ENCODE results near the gene SORCS1. TPM values are rescaled to one million over a fixed set of nuclear protein-coding genes. Genes with fewer than 3 reads are reported as not detected.

The SORCS1 gene
- total and polyA plus RNA-seq, 2 of the 8 experiments (the other 6 are each of a cell fraction or from before 2014, with no cell fraction given), result 4.1 to 4.6 TPM

- TF ChIP-seq CHD7 (IDR thresholded peaks at IDR 0.05; ENCODE audit: insufficient replicate concordance, low read length) (no peak), RFX5 (IDR thresholded peaks at IDR 0.05; ENCODE audit: borderline replicate concordance, low read depth, low read length) (no peak), SUZ12 (IDR thresholded peaks at IDR 0.05; ENCODE audit: low read length) (no peak), CBX8 (IDR thresholded peaks at IDR 0.05; ENCODE audit: borderline replicate concordance, low read depth, low read length) (no peak), JUND (IDR thresholded peaks at IDR 0.05; ENCODE audit: low read length) (no peak), YY1 (IDR thresholded peaks at IDR 0.05; ENCODE audit: low read depth, low read length) (no peak), RBBP5 (IDR thresholded peaks at IDR 0.05; ENCODE audit: borderline replicate concordance, low read depth, low read length) (no peak), CTBP2 (IDR thresholded peaks at IDR 0.05; ENCODE audit: borderline replicate concordance, insufficient read depth, insufficient read length, low read length) (no peak), RXRA (IDR thresholded peaks at IDR 0.05; ENCODE audit: insufficient read depth, low read depth, low read length) (no peak), JUN (IDR thresholded peaks at IDR 0.05; ENCODE audit: low read depth, low read length) (no peak)
Observed at GRCh38 chr10:107032700-107033401, 131.7 kb downstream of the SORCS1 start (continued).
